ENCODE measurements around the gene QPRT. TPM values are rescaled to one million over a fixed set of nuclear protein-coding genes. Genes with fewer than 3 reads are reported as not detected.

Gene QPRT
- total RNA-seq, 1 experiment from 2014 or later = 310 TPM

GRCh38 chr16:29742683-29743275 is 63.8 kb downstream of the QPRT start:
- CTCF ChIA-PET = no interaction called here
- no peak overlapping the region for H3K27ac ChIP-seq
- BruUV-seq (replicated peaks) = no TSS peak
- no peaks in the 10 kb centered on the region for H3K36me3 ChIP-seq (ENCODE audit: low read depth)
- no peak overlapping the region for H3K4me3 ChIP-seq
- no peaks in the 10 kb centered on the region for H4K20me1 ChIP-seq (ENCODE audit: insufficient read depth)
- POLR2A ChIA-PET (ENCODE audit: unreplicated experiment) = no interaction called here
- peaks cover 8% of the 10 kb centered on the region for H3K4me1 ChIP-seq (replicated peaks; ENCODE audit: insufficient read depth)
- DNase-seq = no peak
- H3K9me2 ChIP-seq (ENCODE audit: insufficient read depth) = no peaks in the 10 kb centered on the region
- no peaks in the 10 kb centered on the region for H3K9me3 ChIP-seq (ENCODE audit: insufficient read depth, low read depth)
- intact Hi-C loops (cut with micrococcal nuclease; ENCODE audit: unreplicated experiment) = no loop called here
- no peaks in the 10 kb centered on the region for H3K27me3 ChIP-seq (ENCODE audit: insufficient read depth, low read depth)
- TF ChIP-seq EZH2 (IDR thresholded peaks at IDR 0.05; ENCODE audit: low read depth) = no peak
- TF ChIP-seq, protein P1, sequence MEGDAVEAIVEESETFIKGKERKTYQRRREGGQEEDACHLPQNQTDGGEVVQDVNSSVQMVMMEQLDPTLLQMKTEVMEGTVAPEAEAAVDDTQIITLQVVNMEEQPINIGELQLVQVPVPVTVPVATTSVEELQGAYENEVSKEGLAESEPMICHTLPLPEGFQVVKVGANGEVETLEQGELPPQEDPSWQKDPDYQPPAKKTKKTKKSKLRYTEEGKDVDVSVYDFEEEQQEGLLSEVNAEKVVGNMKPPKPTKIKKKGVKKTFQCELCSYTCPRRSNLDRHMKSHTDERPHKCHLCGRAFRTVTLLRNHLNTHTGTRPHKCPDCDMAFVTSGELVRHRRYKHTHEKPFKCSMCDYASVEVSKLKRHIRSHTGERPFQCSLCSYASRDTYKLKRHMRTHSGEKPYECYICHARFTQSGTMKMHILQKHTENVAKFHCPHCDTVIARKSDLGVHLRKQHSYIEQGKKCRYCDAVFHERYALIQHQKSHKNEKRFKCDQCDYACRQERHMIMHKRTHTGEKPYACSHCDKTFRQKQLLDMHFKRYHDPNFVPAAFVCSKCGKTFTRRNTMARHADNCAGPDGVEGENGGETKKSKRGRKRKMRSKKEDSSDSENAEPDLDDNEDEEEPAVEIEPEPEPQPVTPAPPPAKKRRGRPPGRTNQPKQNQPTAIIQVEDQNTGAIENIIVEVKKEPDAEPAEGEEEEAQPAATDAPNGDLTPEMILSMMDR (conservative IDR thresholded peaks at IDR 0.05) = no peak
- no peak overlapping the region for H3K4me2 ChIP-seq
- no peak overlapping the region for H2AFZ ChIP-seq
- no peaks in the 10 kb centered on the region for H3K79me2 ChIP-seq (ENCODE audit: low read depth)
- peaks cover 16% of the 10 kb centered on the region; the same call in 1 of the 2 replicates for H3F3A ChIP-seq (ENCODE audit: insufficient read depth, low read depth)

DNA sequence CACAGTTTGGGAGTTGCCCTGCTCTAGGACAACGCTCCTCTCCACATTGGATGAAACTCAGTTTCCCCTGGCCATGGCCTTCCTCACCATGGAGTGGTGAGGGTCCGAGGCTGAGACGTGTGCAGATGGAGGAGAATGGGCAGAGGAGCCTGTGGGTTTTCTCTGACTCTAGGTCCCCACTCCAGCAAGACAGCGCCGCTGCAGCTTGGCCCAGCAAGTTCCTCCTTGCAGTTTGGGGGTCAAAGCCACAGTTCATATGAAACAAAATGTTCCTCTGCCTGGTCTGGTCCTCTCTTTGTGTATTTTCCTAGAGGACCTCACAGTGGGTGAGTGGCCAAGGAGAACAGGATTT is 64.5 kb downstream of the QPRT start:
- no peaks in the 10 kb centered on the region for H4K20me1 ChIP-seq (ENCODE audit: insufficient read depth)
- no peak overlapping the region for H3K4me2 ChIP-seq
- H3K9me3 ChIP-seq (ENCODE audit: insufficient read depth, low read depth) = no peaks in the 10 kb centered on the region
- no peak for DNase-seq
- H3K4me1 ChIP-seq (replicated peaks; ENCODE audit: insufficient read depth) = peaks cover 5% of the 10 kb centered on the region
- ChIA-PET POLR2A (ENCODE audit: unreplicated experiment) (no interaction called here), CTCF (no interaction called here)
- H3F3A ChIP-seq (ENCODE audit: insufficient read depth, low read depth) = peaks cover 14% of the 10 kb centered on the region; the same call in 1 of the 2 replicates
- H3K9me2 ChIP-seq (ENCODE audit: insufficient read depth) = no peaks in the 10 kb centered on the region
- intact Hi-C loops (cut with micrococcal nuclease; ENCODE audit: unreplicated experiment) = no loop called here
- no peak overlapping the region for H3K27ac ChIP-seq
- no peaks in the 10 kb centered on the region for H3K27me3 ChIP-seq (ENCODE audit: insufficient read depth, low read depth)
- TF ChIP-seq, protein P1 (conservative IDR thresholded peaks at IDR 0.05) = no peak
- no peak for TF ChIP-seq EZH2 (IDR thresholded peaks at IDR 0.05; ENCODE audit: low read depth)
- no peak overlapping the region for H3K4me3 ChIP-seq
- H2AFZ ChIP-seq = no peak overlapping the region
- H3K79me2 ChIP-seq (ENCODE audit: low read depth) = no peaks in the 10 kb centered on the region
- no peaks in the 10 kb centered on the region for H3K36me3 ChIP-seq (ENCODE audit: low read depth)
- BruUV-seq (replicated peaks) = no TSS peak

DNA sequence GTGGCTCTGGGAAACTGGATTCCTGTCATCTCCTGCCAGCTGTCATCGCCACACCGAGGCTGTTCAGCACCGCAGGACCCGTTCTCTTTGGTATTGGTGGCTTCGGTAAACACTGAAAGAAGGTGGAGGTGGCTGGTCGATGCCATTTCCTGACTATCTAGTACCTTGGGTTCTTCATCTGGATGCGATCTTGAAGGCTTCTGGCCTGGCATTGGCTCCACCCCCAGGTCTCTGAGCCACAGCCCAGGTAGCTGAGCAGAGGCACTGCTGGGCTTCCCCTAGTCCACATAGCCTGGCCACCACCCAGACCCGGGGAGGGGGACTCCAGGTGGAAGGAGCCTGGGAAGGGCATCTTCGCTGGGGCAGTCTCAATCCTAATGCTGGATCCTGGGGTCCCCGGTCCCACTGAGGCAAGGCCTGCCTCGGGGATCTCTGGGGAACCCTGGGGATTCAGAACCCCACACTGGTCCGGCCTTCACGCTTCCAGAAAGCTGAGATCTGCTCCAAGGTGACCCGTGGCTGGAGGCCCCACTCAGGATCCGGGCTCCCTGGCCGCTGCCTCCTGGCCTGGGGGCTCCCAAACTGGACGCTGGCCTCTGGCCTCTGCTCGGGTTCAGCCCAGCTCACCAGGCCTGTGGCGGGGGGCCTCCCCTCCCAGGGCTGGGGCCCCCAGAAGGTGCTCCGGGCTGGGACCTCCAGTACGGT is 65.0 kb downstream of the QPRT start:
- TF ChIP-seq EZH2 (IDR thresholded peaks at IDR 0.05; ENCODE audit: low read depth) = no peak
- TF ChIP-seq, protein P1 (conservative IDR thresholded peaks at IDR 0.05) = no peak
- peaks cover under 1% of the 10 kb centered on the region for H3K4me1 ChIP-seq (replicated peaks; ENCODE audit: insufficient read depth)
- no peak for DNase-seq
- H4K20me1 ChIP-seq (ENCODE audit: insufficient read depth) = no peaks in the 10 kb centered on the region
- peaks cover 8% of the 10 kb centered on the region; the same call in 1 of the 2 replicates for H3F3A ChIP-seq (ENCODE audit: insufficient read depth, low read depth)
- no peak overlapping the region for H3K4me3 ChIP-seq
- no peaks in the 10 kb centered on the region for H3K36me3 ChIP-seq (ENCODE audit: low read depth)
- no peak overlapping the region for H3K27ac ChIP-seq
- POLR2A ChIA-PET (ENCODE audit: unreplicated experiment) = no interaction called here
- H3K9me2 ChIP-seq (ENCODE audit: insufficient read depth) = no peaks in the 10 kb centered on the region
- intact Hi-C loops (cut with micrococcal nuclease; ENCODE audit: unreplicated experiment) = no loop called here
- H3K9me3 ChIP-seq (ENCODE audit: insufficient read depth, low read depth) = no peaks in the 10 kb centered on the region
- H2AFZ ChIP-seq = no peak overlapping the region
- no TSS peak for BruUV-seq (replicated peaks)
- H3K27me3 ChIP-seq (ENCODE audit: insufficient read depth, low read depth) = no peaks in the 10 kb centered on the region
- no peaks in the 10 kb centered on the region for H3K79me2 ChIP-seq (ENCODE audit: low read depth)
- CTCF ChIA-PET = no interaction called here
- no peak overlapping the region for H3K4me2 ChIP-seq
